SU-DHL-6 (cell line): ENCODE data around the gene GYPC.

Source experiments
- H2AFZ ChIP-seq: fragments of 200-600 bp; sonication (generic); 2 replicates; pipeline ENCODE4 v1.6.1; 2014; ENCODE audit warnings: low read depth, mild to moderate bottlenecking, moderate library complexity, mixed read lengths, antibody characterized with exemption, low read length; ENCODE audit not compliant: severe bottlenecking
- H3F3A ChIP-seq: fragments of 200-600 bp; shearing (Covaris generic); 2 replicates; pipeline ENCODE4 v1.6.0; 2016; ENCODE audit warnings: antibody characterized with exemption, mild to moderate bottlenecking; ENCODE audit not compliant: insufficient read depth
- H3K27ac ChIP-seq: fragments of 200-600 bp; sonication (generic); 2 replicates; pipeline ENCODE4 v1.5.1; 2016; ENCODE audit warnings: low read depth, mild to moderate bottlenecking, low read length, moderate library complexity, mixed read lengths
- H3K27me3 ChIP-seq: fragments of 200-600 bp; sonication (generic), shearing (Covaris generic); 2 replicates; pipeline ENCODE4 v1.6.0; 2014; ENCODE audit warnings: mild to moderate bottlenecking, low read length
- H3K36me3 ChIP-seq: fragments of 200-600 bp; sonication (generic); 2 replicates; pipeline ENCODE4 v1.6.1; 2014; ENCODE audit warnings: mild to moderate bottlenecking, low read length, mixed read lengths
- H3K4me2 ChIP-seq: fragments of 300-600, 200-600 bp; shearing (Covaris generic), sonication (generic); 2 replicates; pipeline ENCODE4 v1.6.0; 2014; ENCODE audit warnings: low read length, low read depth, mild to moderate bottlenecking; ENCODE audit not compliant: poor library complexity, severe bottlenecking
- H3K4me3 ChIP-seq: fragments of 200-600 bp; sonication (generic); 2 replicates; pipeline ENCODE4 v1.5.1; 2014; ENCODE audit warnings: antibody characterized with exemption, low read length, mild to moderate bottlenecking, mixed read lengths; ENCODE audit not compliant: insufficient read depth, poor library complexity, severe bottlenecking
- H3K79me2 ChIP-seq: fragments of 200-600 bp; sonication (generic); 2 replicates; pipeline ENCODE4 v1.6.1; 2014; ENCODE audit warnings: mild to moderate bottlenecking, low read length, moderate library complexity; ENCODE audit not compliant: insufficient read depth
- H3K9ac ChIP-seq: fragments of 200-600 bp; sonication (generic); 2 replicates; pipeline ENCODE4 v1.7.0; 2014; ENCODE audit warnings: mild to moderate bottlenecking, low read length
- H3K9me2 ChIP-seq: fragments of 200-600 bp; sonication (generic); replicated peaks from 2 replicates; pipeline ENCODE4 v1.6.1; 2014; ENCODE audit warnings: low read length; ENCODE audit not compliant: insufficient read depth
- H3K9me3 ChIP-seq: fragments of 200-600 bp; sonication (generic); 2 replicates; pipeline ENCODE4 v1.6.1; 2014; ENCODE audit warnings: low read length, mixed read lengths; ENCODE audit not compliant: insufficient read depth
- H4K20me1 ChIP-seq: fragments of 200-600 bp; sonication (generic); 2 replicates; pipeline ENCODE4 v1.6.1; 2014; ENCODE audit warnings: low read depth, mild to moderate bottlenecking, antibody characterized with exemption, low read length, moderate library complexity, mixed read lengths
- EZH2phosphoT487 ChIP-seq: fragments of 200-600 bp; sonication (generic), shearing (Covaris generic); conservative IDR thresholded peaks from 2 replicates; pipeline ENCODE4 v1.6.1; 2018; ENCODE audit warnings: mild to moderate bottlenecking, antibody characterized with exemption, low read length, moderate library complexity, mixed read lengths
- TF ChIP-seq, protein P1 (sequence below): fragments of 200-600 bp; sonication (generic); IDR thresholded peaks from one replicate; pipeline ENCODE4 v1.5.1; 2017; ENCODE audit warnings: antibody characterized with exemption, mild to moderate bottlenecking, low read length, moderate library complexity; ENCODE audit not compliant: insufficient read depth, poor library complexity, severe bottlenecking

GYPC gene

DNA sequence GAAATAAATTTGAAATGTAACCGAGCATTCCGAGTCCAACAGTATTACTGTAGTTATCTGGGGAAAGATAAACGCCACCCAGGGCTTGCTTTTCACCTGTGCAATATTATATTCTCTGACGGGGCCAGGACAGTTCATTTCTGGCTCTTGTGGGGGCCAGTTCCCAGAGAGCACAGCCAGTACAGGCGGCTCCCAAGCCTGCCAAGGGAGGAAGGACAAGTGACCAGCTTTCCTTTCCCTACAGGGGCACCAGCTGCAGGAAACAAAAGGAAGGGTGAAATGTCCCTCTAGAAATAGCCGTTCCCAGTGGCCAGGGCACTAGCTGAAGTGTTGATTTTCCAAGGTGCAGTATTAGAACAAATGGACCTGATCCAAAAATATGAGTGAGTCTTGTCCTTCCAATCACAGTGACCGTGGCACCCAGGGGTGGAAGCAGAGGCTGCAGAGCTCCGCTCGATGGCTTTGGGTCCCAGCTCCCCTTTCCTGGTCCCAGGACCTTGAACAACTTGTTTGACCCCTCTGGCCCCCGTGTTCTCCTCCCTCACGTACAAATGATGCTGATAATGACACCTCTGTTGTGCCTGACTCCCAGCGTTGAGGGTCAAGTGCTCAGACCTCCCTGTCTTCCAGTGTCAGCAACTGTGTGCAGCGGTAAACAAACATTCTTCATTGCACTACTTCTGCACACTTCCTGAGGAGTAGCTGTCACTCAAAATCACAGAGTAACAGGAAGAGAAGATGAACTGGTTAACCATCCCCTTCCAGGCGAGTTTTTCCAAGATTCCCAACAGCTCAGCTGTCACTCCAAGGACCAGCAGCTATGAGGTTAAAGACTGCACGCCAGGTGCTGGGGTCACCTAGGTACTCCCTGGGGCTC lies 40.9 kb downstream of the GYPC start:
- Histone ChIP-seq H3K9ac (no peak overlapping the region), H2AFZ (no peak overlapping the region), H3K9me3 (no peaks in the 10 kb centered on the region), H3K9me2 (no peaks in the 10 kb centered on the region), H3K27me3 (no peaks in the 10 kb centered on the region), H3K27ac (no peak overlapping the region), H3K79me2 (no peaks in the 10 kb centered on the region), H3K4me3 (no peak overlapping the region), H4K20me1 (no peaks in the 10 kb centered on the region), H3F3A (no peaks in the 10 kb centered on the region), H3K36me3 (no peaks in the 10 kb centered on the region), H3K4me2 (no peak overlapping the region)
- no peak for TF ChIP-seq EZH2phosphoT487
- TF ChIP-seq, protein P1, sequence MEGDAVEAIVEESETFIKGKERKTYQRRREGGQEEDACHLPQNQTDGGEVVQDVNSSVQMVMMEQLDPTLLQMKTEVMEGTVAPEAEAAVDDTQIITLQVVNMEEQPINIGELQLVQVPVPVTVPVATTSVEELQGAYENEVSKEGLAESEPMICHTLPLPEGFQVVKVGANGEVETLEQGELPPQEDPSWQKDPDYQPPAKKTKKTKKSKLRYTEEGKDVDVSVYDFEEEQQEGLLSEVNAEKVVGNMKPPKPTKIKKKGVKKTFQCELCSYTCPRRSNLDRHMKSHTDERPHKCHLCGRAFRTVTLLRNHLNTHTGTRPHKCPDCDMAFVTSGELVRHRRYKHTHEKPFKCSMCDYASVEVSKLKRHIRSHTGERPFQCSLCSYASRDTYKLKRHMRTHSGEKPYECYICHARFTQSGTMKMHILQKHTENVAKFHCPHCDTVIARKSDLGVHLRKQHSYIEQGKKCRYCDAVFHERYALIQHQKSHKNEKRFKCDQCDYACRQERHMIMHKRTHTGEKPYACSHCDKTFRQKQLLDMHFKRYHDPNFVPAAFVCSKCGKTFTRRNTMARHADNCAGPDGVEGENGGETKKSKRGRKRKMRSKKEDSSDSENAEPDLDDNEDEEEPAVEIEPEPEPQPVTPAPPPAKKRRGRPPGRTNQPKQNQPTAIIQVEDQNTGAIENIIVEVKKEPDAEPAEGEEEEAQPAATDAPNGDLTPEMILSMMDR, result no peak

DNA sequence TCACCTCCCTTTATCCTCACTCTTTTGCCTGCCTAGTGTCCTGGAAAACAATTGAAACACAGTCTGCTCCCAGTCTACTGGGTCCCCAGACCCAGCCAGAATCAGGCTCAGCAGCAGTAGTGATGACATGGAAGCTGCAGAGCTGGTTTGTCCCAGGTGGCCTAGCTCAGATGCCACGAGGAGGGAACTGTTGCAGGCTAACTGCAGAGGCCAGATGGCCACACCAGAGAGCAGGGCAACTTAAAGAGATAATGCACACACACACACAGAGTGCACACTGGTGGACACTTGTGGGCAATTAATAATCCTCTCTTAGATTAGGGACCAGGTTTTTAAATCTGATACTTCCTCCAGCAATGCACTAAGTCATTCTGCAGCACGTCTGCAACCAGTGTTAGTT lies 42.4 kb downstream of the GYPC start:
- Histone ChIP-seq H3K9me2 (no peaks in the 10 kb centered on the region), H3K27ac (no peak overlapping the region), H2AFZ (no peak overlapping the region), H3K9me3 (no peaks in the 10 kb centered on the region), H3K4me2 (no peak overlapping the region), H4K20me1 (no peaks in the 10 kb centered on the region), H3K36me3 (no peaks in the 10 kb centered on the region), H3K27me3 (no peaks in the 10 kb centered on the region), H3K4me3 (no peak overlapping the region), H3F3A (no peaks in the 10 kb centered on the region), H3K79me2 (no peaks in the 10 kb centered on the region), H3K9ac (no peak overlapping the region)
- TF ChIP-seq, protein P1, result no peak
- TF ChIP-seq EZH2phosphoT487, result no peak

DNA sequence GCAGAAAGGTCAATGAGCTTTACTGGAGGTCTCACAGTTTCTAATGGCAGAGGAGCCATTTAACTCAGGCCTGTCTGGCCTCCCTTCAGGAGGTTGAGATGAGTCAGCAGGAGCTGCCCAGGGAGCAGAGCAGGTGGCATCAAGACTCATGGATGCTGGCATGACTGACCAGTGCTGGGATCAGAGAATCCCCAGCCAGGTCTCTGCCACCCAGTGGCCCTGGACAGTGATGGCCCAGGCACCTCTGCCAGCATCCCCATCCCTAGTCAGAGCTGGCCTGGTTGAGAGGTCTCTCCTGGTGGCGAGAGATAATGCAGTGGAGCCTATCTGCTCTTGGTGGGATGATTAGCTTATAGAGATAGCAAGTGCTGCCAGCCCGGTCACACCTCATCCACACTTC lies 43.1 kb downstream of the GYPC start:
- Histone ChIP-seq H3K36me3 (no peaks in the 10 kb centered on the region), H3K4me3 (no peak overlapping the region), H4K20me1 (no peaks in the 10 kb centered on the region), H3K27ac (no peak overlapping the region), H3F3A (no peaks in the 10 kb centered on the region), H2AFZ (no peak overlapping the region), H3K9ac (no peak overlapping the region), H3K9me3 (no peaks in the 10 kb centered on the region), H3K9me2 (no peaks in the 10 kb centered on the region), H3K27me3 (no peaks in the 10 kb centered on the region), H3K4me2 (no peak overlapping the region), H3K79me2 (no peaks in the 10 kb centered on the region)
- TF ChIP-seq, protein P1, result no peak
- no peak for TF ChIP-seq EZH2phosphoT487
